HCT116 (cell line): Measurements from ENCODE around the gene RHBDD3. TPM values are rescaled to one million over a fixed set of nuclear protein-coding genes. Genes with fewer than 3 reads are reported as not detected.

Source experiments
- ATAC-seq: fragments of 200-7000 bp; cut with Tn5 transposase; 2 replicates; pipeline ENCODE4 v1.9.1; 2020; ENCODE audit warnings: mild to moderate bottlenecking, moderate library complexity
- BruUV-seq: library from RNA; stranded (reverse); fragments of 400-500 nt; replicated peaks from 2 replicates; lab custom pipeline; 2021; lab: Mats Ljungman, UMichigan
- CTCF ChIA-PET: fragments of 300-600 bp; sonication (Branson Sonifier 250); formaldehyde crosslinking; loops from one replicate; lab custom pipeline; 2021; ENCODE audit warnings: antibody characterized with exemption; lab: Charles Lee
- POLR2A ChIA-PET: fragments of 300-600, 350-600 bp; sonication (Branson Sonifier 250); formaldehyde crosslinking; loops from one replicate; lab custom pipeline; 2021; ENCODE audit warnings: antibody characterized with exemption; lab: Charles Lee
- RAD21 ChIA-PET, 2 experiments: fragments of 300-600 bp; sonication (Branson Sonifier 250); formaldehyde crosslinking; loops; one replicate each; lab custom pipeline; 2023; ENCODE audit warnings: low total read pairs in 2 of 2; ENCODE audit not compliant: uncharacterized antibody in 2 of 2, unreplicated experiment in 2 of 2, low non-redundant PET in 1 of 2; lab: Charles Lee
- DNase-seq: peaks from one replicate; pipeline ENCODE4 v3.0.0-alpha.2; 2010; ENCODE audit warnings: low read depth, low spot score
- H2AFZ ChIP-seq: fragments of 200-600 bp; shearing (Covaris generic), sonication (generic); 2 replicates; pipeline ENCODE4 v1.6.1; 2017; ENCODE audit warnings: low read depth, mixed run types, mixed read lengths, antibody characterized with exemption, low read length; ENCODE audit not compliant: poor library complexity, severe bottlenecking
- H3K27ac ChIP-seq: 2 replicates; pipeline ENCODE4 v1.5.1; 2012; ENCODE audit warnings: low read depth, low read length
- H3K27me3 ChIP-seq: fragments of 200-600 bp; sonication (generic); 2 replicates; pipeline ENCODE4 v1.6.1; 2016; ENCODE audit warnings: mixed run types, low read length, mixed read lengths; ENCODE audit not compliant: insufficient read depth
- H3K36me3 ChIP-seq, 2 experiments: fragments of 200-500 bp in 1 of 2; fragments of 200-600 bp in 1 of 2; sonication (Bioruptor generic) in 1 of 2; sonication (generic) in 1 of 2; 2 replicates each; pipeline versions ENCODE4 v1.5.1 to v1.6.1; 2014 to 2016; ENCODE audit warnings: low read length in 2 of 2, inconsistent platforms in 1 of 2, mixed read lengths in 1 of 2, mixed run types in 1 of 2; ENCODE audit not compliant: insufficient read depth in 2 of 2, control insufficient read depth in 1 of 2
- H3K4me1 ChIP-seq, 2 experiments: fragments of 200-600 bp in 1 of 2; sonication (generic) in 1 of 2; 2 replicates each; pipeline versions ENCODE4 v1.5.1 to v1.6.1; 2012 to 2017; ENCODE audit warnings: low read length in 2 of 2, inconsistent platforms in 1 of 2, mild to moderate bottlenecking in 1 of 2, mixed read lengths in 1 of 2, mixed run types in 1 of 2, moderate library complexity in 1 of 2; ENCODE audit not compliant: insufficient read depth in 2 of 2, control insufficient read depth in 1 of 2
- H3K4me2 ChIP-seq: fragments of 200-600 bp; sonication (generic); 2 replicates; pipeline ENCODE4 v1.6.1; 2017; ENCODE audit warnings: mixed run types, low read length, mixed read lengths
- H3K4me3 ChIP-seq, 2 experiments: fragments of 200-600 bp in 1 of 2; sonication (generic) in 1 of 2; replicated peaks in 1 of 2; 2 replicates each; pipeline ENCODE4 v1.5.1; 2011 to 2016; ENCODE audit warnings: low read length in 2 of 2, control low read depth in 1 of 2, low read depth in 1 of 2, mild to moderate bottlenecking in 1 of 2, mixed read lengths in 1 of 2, mixed run types in 1 of 2
- H3K79me2 ChIP-seq: fragments of 200-600 bp; sonication (generic); 2 replicates; pipeline ENCODE4 v1.6.1; 2017; ENCODE audit warnings: mild to moderate bottlenecking, mixed run types, low read length, moderate library complexity, mixed read lengths; ENCODE audit not compliant: insufficient read depth
- H3K9ac ChIP-seq: fragments of 200-600 bp; sonication (generic); 2 replicates; pipeline ENCODE4 v1.6.1; 2016; ENCODE audit warnings: low read length, mixed read lengths
- H3K9me2 ChIP-seq: fragments of 200-600 bp; sonication (generic), shearing (Covaris generic); 2 replicates; pipeline ENCODE4 v1.6.1; 2017; ENCODE audit warnings: mixed run types, mild to moderate bottlenecking, moderate library complexity; ENCODE audit not compliant: insufficient read depth
- H3K9me3 ChIP-seq, 2 experiments: fragments of 200-500 bp in 1 of 2; fragments of 200-600 bp in 1 of 2; sonication (Bioruptor generic) in 1 of 2; sonication (generic) in 1 of 2; 2 replicates each; pipeline ENCODE4 v1.6.1; 2014 to 2017; ENCODE audit warnings: low read length in 2 of 2, mixed read lengths in 2 of 2, inconsistent platforms in 1 of 2, low read depth in 1 of 2, mild to moderate bottlenecking in 1 of 2, mixed run types in 1 of 2, moderate library complexity in 1 of 2; ENCODE audit not compliant: control insufficient read depth in 1 of 2, insufficient read depth in 1 of 2
- H4K20me1 ChIP-seq: fragments of 200-600 bp; sonication (generic), shearing (Covaris generic); 2 replicates; pipeline ENCODE4 v1.6.1; 2017; ENCODE audit warnings: mixed run types, mild to moderate bottlenecking, moderate library complexity; ENCODE audit not compliant: insufficient read depth
- ATF3 ChIP-seq: IDR thresholded peaks from 2 replicates; pipeline ENCODE4 v1.6.1; 2012
- CBX3 ChIP-seq: IDR thresholded peaks from 2 replicates; pipeline ENCODE4 v1.6.1; 2012; ENCODE audit warnings: low read depth
- CEBPB ChIP-seq: IDR thresholded peaks from 2 replicates; pipeline ENCODE4 v1.6.1; 2012; ENCODE audit warnings: low read depth
- EGR1 ChIP-seq: IDR thresholded peaks from 2 replicates; pipeline ENCODE4 v1.6.1; 2012; ENCODE audit warnings: low read depth
- ELF1 ChIP-seq: IDR thresholded peaks from 2 replicates; pipeline ENCODE4 v1.6.1; 2012; ENCODE audit warnings: low read depth, borderline replicate concordance
- EZH2 ChIP-seq: fragments of 200-600 bp; sonication (generic); IDR thresholded peaks from 2 replicates; pipeline ENCODE4 v1.6.1; 2017; ENCODE audit warnings: antibody characterized with exemption, mixed run types
- EZH2phosphoT487 ChIP-seq: fragments of 200-600 bp; IDR thresholded peaks from 2 replicates; pipeline ENCODE4 v1.6.1; 2018; ENCODE audit warnings: antibody characterized with exemption, borderline replicate concordance
- FOSL1 ChIP-seq: IDR thresholded peaks from 2 replicates; pipeline ENCODE4 v1.6.1; 2012; ENCODE audit warnings: low read depth
- POLR2A ChIP-seq: IDR thresholded peaks from 2 replicates; pipeline ENCODE4 v1.7.0; 2011; ENCODE audit warnings: borderline replicate concordance; ENCODE audit not compliant: insufficient read depth, insufficient read length; ENCODE audit errors: extremely low read depth
- POLR2AphosphoS5 ChIP-seq: IDR thresholded peaks from 2 replicates; pipeline ENCODE4 v1.6.1; 2011; ENCODE audit warnings: mild to moderate bottlenecking, low read depth, low read length, moderate library complexity
- REST ChIP-seq: IDR thresholded peaks from 2 replicates; pipeline ENCODE4 v1.6.1; 2012; ENCODE audit warnings: low read depth
- SIN3A ChIP-seq: IDR thresholded peaks from 2 replicates; pipeline ENCODE4 v1.6.1; 2012; ENCODE audit warnings: low read depth
- SP1 ChIP-seq: IDR thresholded peaks from 2 replicates; pipeline ENCODE4 v1.6.1; 2012; ENCODE audit warnings: low read depth
- SRF ChIP-seq: IDR thresholded peaks from 2 replicates; pipeline ENCODE4 v1.6.1; 2012; ENCODE audit warnings: low read depth
- TCF7L2 ChIP-seq: IDR thresholded peaks from 2 replicates; pipeline ENCODE4 v1.7.0; 2011; ENCODE audit warnings: borderline replicate concordance, inconsistent platforms; ENCODE audit not compliant: insufficient read depth, insufficient read length; ENCODE audit errors: extremely low read depth
- intact Hi-C: fragments of 100-400 bp; cut with micrococcal nuclease; formaldehyde crosslinking; loops from 2 replicates; pipeline ENCODE4 v1.10.0; 2022
- total RNA-seq: library from RNA; stranded (reverse); gene quantifications from one replicate; pipeline ENCODE4 v1.2.1, GENCODE V29; 2021; ENCODE audit not compliant: unreplicated experiment
- TF ChIP-seq, protein P1 (sequence below): IDR thresholded peaks from 2 replicates; pipeline ENCODE4 v1.6.1; 2011; ENCODE audit warnings: mild to moderate bottlenecking, low read length, moderate library complexity; ENCODE audit not compliant: insufficient replicate concordance; ENCODE audit errors: extremely low read depth

Gene RHBDD3
- total RNA-seq, 1 experiment from 2014 or later, result 30.2 TPM

DNA sequence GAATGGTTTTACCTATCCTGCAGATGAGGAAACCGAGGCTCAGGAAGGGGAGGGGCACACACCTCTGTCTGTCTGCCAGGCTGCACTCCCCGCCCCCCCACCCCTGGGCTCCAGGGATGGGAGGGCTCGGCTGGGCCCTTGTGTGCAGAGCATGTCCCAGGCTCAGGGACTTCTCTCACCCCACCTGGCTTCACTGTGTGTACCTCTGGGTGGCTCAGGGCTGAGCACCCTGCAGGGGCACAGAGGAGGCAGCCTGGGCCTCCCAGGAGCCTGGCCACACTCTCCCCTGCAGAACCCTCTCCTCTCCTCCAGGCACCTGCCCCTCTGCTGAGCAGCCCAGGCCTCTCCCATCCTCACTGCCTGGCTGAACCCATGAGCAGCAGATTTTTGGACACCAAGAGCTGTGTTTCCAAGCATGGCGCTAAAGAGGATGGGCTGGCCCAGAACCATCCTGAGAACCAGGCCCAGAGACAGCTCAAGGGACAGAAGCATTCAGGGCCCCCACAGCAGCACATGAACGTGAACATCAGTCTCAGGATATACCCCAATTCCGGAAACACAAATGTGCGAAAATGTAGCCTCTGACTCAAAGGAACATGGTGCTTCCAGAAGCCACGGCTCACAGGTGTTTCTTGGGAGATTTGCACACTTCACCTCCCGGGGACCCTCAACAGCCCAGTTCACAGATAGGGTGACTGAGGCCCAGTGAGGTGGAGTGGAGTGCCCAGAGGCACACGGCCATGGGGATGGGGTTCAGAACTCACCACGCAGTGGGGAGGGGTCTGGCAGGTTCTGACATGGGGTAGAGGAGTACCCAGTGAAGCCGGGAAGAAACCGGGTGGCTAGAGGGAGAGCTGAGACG lies 51.5 kb downstream of the RHBDD3 start (continued):
- no peak for TF ChIP-seq EZH2

DNA sequence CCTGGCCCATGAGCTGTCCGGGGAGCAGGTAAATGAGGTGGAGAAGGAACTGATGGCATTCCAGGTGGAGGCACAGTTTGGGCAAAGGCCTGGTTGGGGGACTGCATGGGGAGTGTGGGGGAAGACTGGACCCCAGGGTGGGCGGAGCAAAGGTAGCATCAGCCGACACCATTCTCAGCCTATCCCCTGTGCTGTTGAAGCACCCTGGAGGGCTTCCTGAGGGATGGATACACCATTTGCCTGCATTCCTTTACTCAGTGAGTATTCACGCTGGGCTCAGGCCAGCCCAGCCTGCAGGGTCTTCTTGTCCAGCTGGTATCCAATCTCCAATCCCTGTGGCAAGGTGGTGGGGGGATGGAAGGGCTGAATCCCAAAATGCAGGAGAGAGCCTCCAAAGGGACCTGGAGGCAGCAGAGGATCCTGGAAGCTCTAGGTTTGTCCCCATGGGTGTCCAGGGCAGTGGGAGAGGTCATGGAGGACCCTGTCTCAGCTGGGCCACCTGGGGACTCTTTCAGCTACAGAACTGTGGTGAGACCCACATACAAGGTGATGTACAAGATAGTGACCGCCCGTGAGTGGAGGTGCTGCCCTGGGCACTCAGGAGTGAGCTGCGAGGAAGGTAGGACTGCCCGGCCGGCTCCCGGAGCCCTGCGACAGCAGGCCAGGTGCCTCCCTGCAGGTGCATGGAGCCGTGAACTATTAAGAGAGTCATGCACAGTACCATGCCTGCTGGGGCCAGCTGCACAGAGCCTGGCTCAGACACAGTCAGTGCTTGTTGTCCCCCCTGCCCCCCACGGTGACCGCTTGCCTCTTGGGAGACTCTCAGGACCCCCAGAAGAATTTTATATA lies 52.5 kb downstream of the RHBDD3 start:
- no peak overlapping the region for H3K27ac ChIP-seq
- no peaks in the 10 kb centered on the region for H3K27me3 ChIP-seq
- H3K9me2 ChIP-seq, result no peaks in the 10 kb centered on the region
- no peaks in the 10 kb centered on the region for H3K36me3 ChIP-seq
- CTCF ChIA-PET, result interaction anchor here (1.7 kb wide), 1 partner anchor 10 kb away, joined by 3 read pairs; the partner anchor contains the start of gene EMID1
- no peaks in the 10 kb centered on the region for H3K4me1 ChIP-seq
- no peak for TF ChIP-seq EGR1
- no peak for TF ChIP-seq SP1
- TF ChIP-seq POLR2A, result no peak
- no peak for TF ChIP-seq TCF7L2
- no peak for TF ChIP-seq FOSL1
- no peak for TF ChIP-seq CEBPB
- no peak for TF ChIP-seq SRF
- TF ChIP-seq SIN3A, result no peak
- TF ChIP-seq POLR2AphosphoS5, result no peak
- TF ChIP-seq CBX3, result no peak
- no peak for TF ChIP-seq REST
- no peak for TF ChIP-seq ATF3
- TF ChIP-seq, protein P1, sequence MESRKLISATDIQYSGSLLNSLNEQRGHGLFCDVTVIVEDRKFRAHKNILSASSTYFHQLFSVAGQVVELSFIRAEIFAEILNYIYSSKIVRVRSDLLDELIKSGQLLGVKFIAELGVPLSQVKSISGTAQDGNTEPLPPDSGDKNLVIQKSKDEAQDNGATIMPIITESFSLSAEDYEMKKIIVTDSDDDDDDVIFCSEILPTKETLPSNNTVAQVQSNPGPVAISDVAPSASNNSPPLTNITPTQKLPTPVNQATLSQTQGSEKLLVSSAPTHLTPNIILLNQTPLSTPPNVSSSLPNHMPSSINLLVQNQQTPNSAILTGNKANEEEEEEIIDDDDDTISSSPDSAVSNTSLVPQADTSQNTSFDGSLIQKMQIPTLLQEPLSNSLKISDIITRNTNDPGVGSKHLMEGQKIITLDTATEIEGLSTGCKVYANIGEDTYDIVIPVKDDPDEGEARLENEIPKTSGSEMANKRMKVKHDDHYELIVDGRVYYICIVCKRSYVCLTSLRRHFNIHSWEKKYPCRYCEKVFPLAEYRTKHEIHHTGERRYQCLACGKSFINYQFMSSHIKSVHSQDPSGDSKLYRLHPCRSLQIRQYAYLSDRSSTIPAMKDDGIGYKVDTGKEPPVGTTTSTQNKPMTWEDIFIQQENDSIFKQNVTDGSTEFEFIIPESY, result no peak
- TF ChIP-seq EZH2, result no peak
- TF ChIP-seq ELF1, result no peak
- TF ChIP-seq EZH2phosphoT487, result no peak
- TF ChIP-seq, all 23 proteins: peak for 0
- ATAC-seq (no peak), DNase-seq (no peak)
- Histone ChIP-seq H3K4me2 (no peak overlapping the region), H4K20me1 (no peaks in the 10 kb centered on the region), H3K4me3 (no peak overlapping the region), H3K79me2 (no peaks in the 10 kb centered on the region), H3K9ac (no peak overlapping the region), H2AFZ (no peak overlapping the region), H3K9me3 (no peaks in the 10 kb centered on the region)
- no TSS peak for BruUV-seq
- ChIA-PET RAD21 (no interaction called here), POLR2A (no interaction called here)
- intact Hi-C loops, result no loop called here
